NT2/D1 (cell line): ENCODE measurements around the gene PAIP2.

ENCODE experiments used
- DNase-seq: peaks from one replicate; pipeline ENCODE4 v3.0.0-alpha.2; 2011; ENCODE audit warnings: low read depth, low spot score
- H3K27me3 ChIP-seq: 2 replicates; pipeline ENCODE4 v1.6.0; 2011; ENCODE audit warnings: mild to moderate bottlenecking; ENCODE audit not compliant: insufficient read length, insufficient read depth
- H3K36me3 ChIP-seq: 2 replicates; pipeline ENCODE4 v1.6.1; 2011; ENCODE audit warnings: mild to moderate bottlenecking, low read length, mixed read lengths; ENCODE audit not compliant: insufficient read depth, insufficient read length
- H3K4me1 ChIP-seq: 2 replicates; pipeline ENCODE4 v1.5.1; 2011; ENCODE audit not compliant: insufficient read depth, insufficient read length
- H3K4me3 ChIP-seq: 2 replicates; pipeline ENCODE4 v1.5.1; 2011; ENCODE audit warnings: low read depth; ENCODE audit not compliant: insufficient read length
- H3K9ac ChIP-seq: 2 replicates; pipeline ENCODE4 v1.6.0; 2011; ENCODE audit warnings: low read depth; ENCODE audit not compliant: insufficient read length
- H3K9me3 ChIP-seq: 2 replicates; pipeline ENCODE4 v1.5.1; 2011; ENCODE audit warnings: mild to moderate bottlenecking, low read length; ENCODE audit not compliant: insufficient read depth
- SUZ12 ChIP-seq: IDR thresholded peaks from 2 replicates; pipeline ENCODE4 v1.6.1; 2011; ENCODE audit not compliant: insufficient read length, insufficient read depth; ENCODE audit errors: extremely low read depth
- YY1 ChIP-seq: IDR thresholded peaks from 2 replicates; pipeline ENCODE4 v1.6.1; 2011; ENCODE audit not compliant: insufficient read length, insufficient read depth
- ZNF274 ChIP-seq: IDR thresholded peaks from 2 replicates; pipeline ENCODE4 v1.6.1; 2011; ENCODE audit warnings: mild to moderate bottlenecking, low read depth, low read length

Gene PAIP2

GRCh38 chr5:139390639-139391569, 49.2 kb downstream of the PAIP2 start:
- no peak for DNase-seq
- Histone ChIP-seq H3K9me3 (peaks cover 10% of the 10 kb centered on the region; the same call in 1 of the 2 replicates), H3K4me1 (peaks cover 11% of the 10 kb centered on the region), H3K36me3 (peaks cover 5% of the 10 kb centered on the region), H3K4me3 (no peak overlapping the region), H3K9ac (no peak overlapping the region), H3K27me3 (peaks cover 16% of the 10 kb centered on the region)
- TF ChIP-seq ZNF274 = no peak
- TF ChIP-seq YY1 = no peak
- no peak for TF ChIP-seq SUZ12

GRCh38 chr5:139391570-139392323, 50.1 kb downstream of the PAIP2 start:
- Histone ChIP-seq H3K9ac (no peak overlapping the region), H3K36me3 (peaks cover 5% of the 10 kb centered on the region), H3K4me1 (peaks cover 14% of the 10 kb centered on the region), H3K4me3 (no peak overlapping the region), H3K9me3 (peaks cover 10% of the 10 kb centered on the region; the same call in 1 of the 2 replicates), H3K27me3 (peaks cover 16% of the 10 kb centered on the region)
- no peak for DNase-seq
- TF ChIP-seq SUZ12 (no peak), ZNF274 (no peak), YY1 (no peak)

- TF ChIP-seq SUZ12 (no peak), ZNF274 (no peak), YY1 (no peak)
- peaks cover 16% of the 10 kb centered on the region for H3K27me3 ChIP-seq
- no peak overlapping the region for H3K9ac ChIP-seq
- DNase-seq = no peak
- peaks cover 10% of the 10 kb centered on the region; the same call in 1 of the 2 replicates for H3K9me3 ChIP-seq
- H3K36me3 ChIP-seq = peaks cover 5% of the 10 kb centered on the region
- peak overlapping the region; percentile 33 for H3K4me3 ChIP-seq
- peaks cover 14% of the 10 kb centered on the region for H3K4me1 ChIP-seq
Measured at GRCh38 chr5:139392324-139392677, 50.6 kb downstream of the PAIP2 start.

GRCh38 chr5:139392678-139393496, 51.2 kb downstream of the PAIP2 start:
- no peak for TF ChIP-seq SUZ12
- TF ChIP-seq ZNF274 = no peak
- TF ChIP-seq YY1 = no peak
- Histone ChIP-seq H3K27me3 (peaks cover 16% of the 10 kb centered on the region), H3K9ac (peak overlapping the region; percentile 71), H3K4me3 (peak overlapping the region; percentile 33), H3K9me3 (peaks cover 10% of the 10 kb centered on the region; the same call in 1 of the 2 replicates), H3K36me3 (peaks cover 5% of the 10 kb centered on the region), H3K4me1 (peaks cover 13% of the 10 kb centered on the region)
- no peak for DNase-seq

- peaks cover 11% of the 10 kb centered on the region for H3K4me1 ChIP-seq
- H3K36me3 ChIP-seq = peaks cover 5% of the 10 kb centered on the region
- H3K9ac ChIP-seq = peak overlapping the region; percentile 71
- peak overlapping the region; percentile 33 for H3K4me3 ChIP-seq
- peaks cover 10% of the 10 kb centered on the region; the same call in 1 of the 2 replicates for H3K9me3 ChIP-seq
- peaks cover 16% of the 10 kb centered on the region for H3K27me3 ChIP-seq
- TF ChIP-seq ZNF274 = no peak
- TF ChIP-seq SUZ12 = no peak
- TF ChIP-seq YY1 = no peak
- DNase-seq = no peak
Measured at GRCh38 chr5:139393497-139394122, 52.0 kb downstream of the PAIP2 start.

- Histone ChIP-seq H3K4me3 (peak overlapping the region; percentile 33), H3K4me1 (peaks cover 11% of the 10 kb centered on the region), H3K9ac (peak overlapping the region; percentile 71), H3K36me3 (peaks cover 5% of the 10 kb centered on the region), H3K9me3 (peaks cover 10% of the 10 kb centered on the region; the same call in 1 of the 2 replicates), H3K27me3 (peaks cover 16% of the 10 kb centered on the region)
- DNase-seq = peak; percentile 43
- TF ChIP-seq YY1 = no peak
- no peak for TF ChIP-seq SUZ12
- no peak for TF ChIP-seq ZNF274
Measured at GRCh38 chr5:139394123-139394653, 52.5 kb downstream of the PAIP2 start.
